HCT116 (cell line): ENCODE data around the gene AP1B1.
"Not testable (repeated sequence)": the region's sequence is repeated elsewhere in the genome, so short reads cannot be mapped to it uniquely, and the experiment has no call there.

ENCODE experiments used
- ATF3 ChIP-seq: IDR thresholded peaks from 2 replicates; pipeline ENCODE4 v1.6.1; 2012
- CEBPB ChIP-seq: IDR thresholded peaks from 2 replicates; pipeline ENCODE4 v1.6.1; 2012; ENCODE audit warnings: low read depth
- CTCF ChIP-seq, 3 experiments: fragments of 200-600 bp in 1 of 3; sonication (generic) in 1 of 3; IDR thresholded peaks in 2 of 3; conservative IDR thresholded peaks in 1 of 3; 2 replicates each; pipeline ENCODE4 v1.5.1; 2012 to 2017; ENCODE audit warnings: low read depth in 2 of 3, low read length in 2 of 3, antibody characterized with exemption in 1 of 3, borderline replicate concordance in 1 of 3, control low read depth in 1 of 3, mild to moderate bottlenecking in 1 of 3, mixed read lengths in 1 of 3, mixed run types in 1 of 3, moderate library complexity in 1 of 3; ENCODE audit not compliant: insufficient read depth in 1 of 3
- EGR1 ChIP-seq: IDR thresholded peaks from 2 replicates; pipeline ENCODE4 v1.6.1; 2012; ENCODE audit warnings: low read depth
- EZH2phosphoT487 ChIP-seq: fragments of 200-600 bp; IDR thresholded peaks from 2 replicates; pipeline ENCODE4 v1.6.1; 2018; ENCODE audit warnings: antibody characterized with exemption, borderline replicate concordance
- MAX ChIP-seq: IDR thresholded peaks from 2 replicates; pipeline ENCODE4 v1.6.1; 2012
- POLR2A ChIP-seq: IDR thresholded peaks from 2 replicates; pipeline ENCODE4 v1.7.0; 2011; ENCODE audit warnings: borderline replicate concordance; ENCODE audit not compliant: insufficient read depth, insufficient read length; ENCODE audit errors: extremely low read depth
- SIN3A ChIP-seq: IDR thresholded peaks from 2 replicates; pipeline ENCODE4 v1.6.1; 2012; ENCODE audit warnings: low read depth
- TCF7L2 ChIP-seq: IDR thresholded peaks from 2 replicates; pipeline ENCODE4 v1.7.0; 2011; ENCODE audit warnings: borderline replicate concordance, inconsistent platforms; ENCODE audit not compliant: insufficient read depth, insufficient read length; ENCODE audit errors: extremely low read depth
- YY1 ChIP-seq: IDR thresholded peaks from 2 replicates; pipeline ENCODE4 v1.6.1; 2011; ENCODE audit warnings: low read length, low read depth, moderate library complexity, mild to moderate bottlenecking; ENCODE audit not compliant: insufficient replicate concordance; ENCODE audit errors: extremely low read depth
- ZNF274 ChIP-seq: fragments of 200-500 bp; sonication (Bioruptor generic); IDR thresholded peaks from 2 replicates; pipeline ENCODE4 v1.6.1; 2014; ENCODE audit warnings: mild to moderate bottlenecking, low read depth, low read length, inconsistent platforms

- not testable (repeated sequence) for TF ChIP-seq CTCF (IDR thresholded peaks at IDR 0.05 in 2 of 3, conservative IDR thresholded peaks at IDR 0.05 in 1 of 3; ENCODE audit: borderline replicate concordance in 1 of 3, insufficient read depth in 1 of 3, low read depth in 2 of 3, low read length in 2 of 3); POLR2A; SIN3A; YY1; CEBPB; TCF7L2; EGR1; MAX; ZNF274; ATF3; EZH2phosphoT487
These were observed 13.6 kb downstream of the AP1B1 start for GRCh38 chr22:29374806-29375205.
